ENCODE measurements around the gene PDS5A. TPM values are rescaled to one million over a fixed set of nuclear protein-coding genes. Genes with fewer than 3 reads are reported as not detected.
"Not testable (repeated sequence)": the region's sequence is repeated elsewhere in the genome, so short reads cannot be mapped to it uniquely, and the experiment has no call there.

PDS5A gene
- 59.8 TPM for total RNA-seq
- 13.1 TPM for polyA plus RNA-seq (ENCODE audit: insufficient read depth, low read depth, low replicate concordance)
- long read RNA-seq, donor 1, full-length matches to known transcripts, result 2 of 2 reads
- long read RNA-seq, donor 1, partial matches to known transcripts, result 0 of 2 reads
- long read RNA-seq, donor 1, other reads (novel, unspliced or antisense), result 0 of 2 reads
- long read RNA-seq, donor 2, partial matches to known transcripts, result 5 of 5 reads
- long read RNA-seq, donor 2, other reads (novel, unspliced or antisense), result 0 of 5 reads
- long read RNA-seq, donor 3, partial matches to known transcripts, result 0 of 1 reads
- long read RNA-seq, donor 3, other reads (novel, unspliced or antisense), result 0 of 1 reads
- long read RNA-seq, donor 4, full-length matches to known transcripts, result 4 of 4 reads
- long read RNA-seq, donor 4, partial matches to known transcripts, result 0 of 4 reads
- long read RNA-seq, donor 4, other reads (novel, unspliced or antisense), result 0 of 4 reads
- long read RNA-seq, donor 5, partial matches to known transcripts, result 0 of 1 reads
- long read RNA-seq, donor 5, other reads (novel, unspliced or antisense), result 0 of 1 reads
- long read RNA-seq, donor 6, result 0 reads
- long read RNA-seq, donor 7, full-length matches to known transcripts, result 15 of 34 reads
- long read RNA-seq, donor 7, partial matches to known transcripts, result 9 of 34 reads
- long read RNA-seq, donor 7, other reads (novel, unspliced or antisense), result 10 of 34 reads
- long read RNA-seq, donor 8, full-length matches to known transcripts, result 2 of 2 reads
- long read RNA-seq, donor 8, partial matches to known transcripts, result 0 of 2 reads
- long read RNA-seq, donor 8, other reads (novel, unspliced or antisense), result 0 of 2 reads
- long read RNA-seq, donor 9, partial matches to known transcripts, result 0 of 2 reads
- long read RNA-seq, donor 9, other reads (novel, unspliced or antisense), result 0 of 2 reads
- long read RNA-seq, donor 10, result 0 reads

- FAIRE-seq, result no peak
- intact Hi-C loops (cut with DNase I), result no loop called here
- peaks cover 0 to 7% (median 6%) of the 10 kb centered on the region in 3 donors for H3K36me3 ChIP-seq (ENCODE audit: control insufficient read depth in 2 of 3, insufficient read depth in 3 of 3, low read length in 3 of 3)
- H3K4me1 ChIP-seq (ENCODE audit: control insufficient read depth in 2 of 3, insufficient read depth in 2 of 3, low read depth in 1 of 3, low read length in 3 of 3), result peaks cover 0 to 9% (median 5%) of the 10 kb centered on the region in 3 donors
- peak within 1 kb of the TSS; percentile 89 to 90 for H3K27ac ChIP-seq (ENCODE audit: low read depth in 2 of 2, low read length in 2 of 2)
- TF ChIP-seq CTCF (IDR thresholded peaks at IDR 0.05; ENCODE audit: borderline replicate concordance, extremely low read depth, insufficient read depth), result peak; percentile 95
- peak within 1 kb of the TSS; percentile 63 to 99 (median 90) for H3K9ac ChIP-seq (ENCODE audit: low read length in 3 of 3)
- no peaks in the 10 kb centered on the region for H3K9me3 ChIP-seq (ENCODE audit: control insufficient read depth in 2 of 3, insufficient read depth in 1 of 3, low read length in 3 of 3)
- H3K4me3 ChIP-seq (ENCODE audit: low read length in 3 of 3), result peak within 1 kb of the TSS; percentile 81 to 90 (median 90)
- no peaks in the 10 kb centered on the region for H3K27me3 ChIP-seq (ENCODE audit: control insufficient read depth, insufficient read depth, low read length)
- peak; percentile 90 to 97 (median 95) for DNase-seq
Measured at GRCh38 chr4:39977489-39978377, at the start of gene PDS5A. Gene PDS5A, minus strand, starts transcription at chr4:39977911. Its CDS starts 1,334 bp downstream, at chr4:39976577.

- intact Hi-C loops (cut with DNase I); H3K4me3 ChIP-seq (ENCODE audit: low read length in 3 of 3); H3K27ac ChIP-seq (ENCODE audit: low read depth in 2 of 2, low read length in 2 of 2); H3K27me3 ChIP-seq (ENCODE audit: control insufficient read depth, insufficient read depth, low read length); H3K4me1 ChIP-seq (ENCODE audit: control insufficient read depth in 2 of 3, insufficient read depth in 2 of 3, low read depth in 1 of 3, low read length in 3 of 3); H3K9me3 ChIP-seq (ENCODE audit: control insufficient read depth in 2 of 3, insufficient read depth in 1 of 3, low read length in 3 of 3); DNase-seq; FAIRE-seq; H3K9ac ChIP-seq (ENCODE audit: low read length in 3 of 3); H3K36me3 ChIP-seq (ENCODE audit: control insufficient read depth in 2 of 3, insufficient read depth in 3 of 3, low read length in 3 of 3): not testable (repeated sequence)
Measured at GRCh38 chr4:40024049-40024448, 46.3 kb upstream of the PDS5A start.

- H3K27me3 ChIP-seq (ENCODE audit: control insufficient read depth, insufficient read depth, low read length); H3K4me3 ChIP-seq (ENCODE audit: low read length in 3 of 3); DNase-seq; H3K27ac ChIP-seq (ENCODE audit: low read depth in 2 of 2, low read length in 2 of 2); intact Hi-C loops (cut with DNase I); H3K36me3 ChIP-seq (ENCODE audit: control insufficient read depth in 2 of 3, insufficient read depth in 3 of 3, low read length in 3 of 3); FAIRE-seq; H3K9me3 ChIP-seq (ENCODE audit: control insufficient read depth in 2 of 3, insufficient read depth in 1 of 3, low read length in 3 of 3); H3K9ac ChIP-seq (ENCODE audit: low read length in 3 of 3); H3K4me1 ChIP-seq (ENCODE audit: control insufficient read depth in 2 of 3, insufficient read depth in 2 of 3, low read depth in 1 of 3, low read length in 3 of 3): not testable (repeated sequence)
Measured at GRCh38 chr4:40021116-40021515, 43.4 kb upstream of the PDS5A start.

GRCh38 chr4:40020221-40020620 is 42.5 kb upstream of the PDS5A start:
- Histone ChIP-seq H3K4me1 (ENCODE audit: control insufficient read depth in 2 of 3, insufficient read depth in 2 of 3, low read depth in 1 of 3, low read length in 3 of 3) (no peaks in the 10 kb centered on the region), H3K36me3 (ENCODE audit: control insufficient read depth in 2 of 3, insufficient read depth in 3 of 3, low read length in 3 of 3) (no peaks in the 10 kb centered on the region), H3K27ac (ENCODE audit: low read depth in 2 of 2, low read length in 2 of 2) (no peak overlapping the region), H3K4me3 (ENCODE audit: low read length in 3 of 3) (no peak overlapping the region), H3K27me3 (ENCODE audit: control insufficient read depth, insufficient read depth, low read length) (no peaks in the 10 kb centered on the region), H3K9ac (ENCODE audit: low read length in 3 of 3) (no peak overlapping the region), H3K9me3 (ENCODE audit: control insufficient read depth in 2 of 3, insufficient read depth in 1 of 3, low read length in 3 of 3) (no peaks in the 10 kb centered on the region)
- no peak for TF ChIP-seq CTCF (IDR thresholded peaks at IDR 0.05; ENCODE audit: borderline replicate concordance, extremely low read depth, insufficient read depth)
- intact Hi-C loops (cut with DNase I), result no loop called here
- no peak for DNase-seq
- FAIRE-seq, result no peak

Data from kidney (tissue), 22 donors.